WTC11 (cell line): ENCODE measurements around the gene PSG6.
"Not testable (repeated sequence)": the region's sequence is repeated elsewhere in the genome, so short reads cannot be mapped to it uniquely, and the experiment has no call there.

Experiments used
- CTCF ChIP-seq: fragments of 200-600 bp; IDR thresholded peaks from 2 replicates; pipeline ENCODE4 v1.8.0; 2022; ENCODE audit warnings: antibody characterized with exemption
- IRF2 ChIP-seq: sonication (generic); formaldehyde crosslinking; IDR thresholded peaks from 2 replicates; pipeline ENCODE4 v1.8.0; 2022; ENCODE audit warnings: low read depth, missing genetic modification reagents, borderline replicate concordance
- JUN ChIP-seq: sonication (generic); formaldehyde crosslinking; IDR thresholded peaks from 2 replicates; pipeline ENCODE4 v1.8.0; 2023; ENCODE audit warnings: mild to moderate bottlenecking, missing genetic modification reagents
- MAX ChIP-seq: sonication (generic); formaldehyde crosslinking; IDR thresholded peaks from 2 replicates; pipeline ENCODE4 v1.8.0; 2022; ENCODE audit warnings: mild to moderate bottlenecking, missing genetic modification reagents
- NFYB ChIP-seq: sonication (generic); formaldehyde crosslinking; conservative IDR thresholded peaks from 2 replicates; pipeline ENCODE4 v1.8.0; 2022; ENCODE audit warnings: low read depth, missing genetic modification reagents
- NR3C1 ChIP-seq: sonication (generic); formaldehyde crosslinking; conservative IDR thresholded peaks from 2 replicates; pipeline ENCODE4 v1.8.1; 2023; ENCODE audit warnings: low read depth, mild to moderate bottlenecking, missing genetic modification reagents
- TEAD4 ChIP-seq: sonication (generic); formaldehyde crosslinking; IDR thresholded peaks from 2 replicates; pipeline ENCODE4 v1.8.0; 2022; ENCODE audit warnings: mild to moderate bottlenecking, missing genetic modification reagents
- ZNF232 ChIP-seq: sonication (generic); formaldehyde crosslinking; IDR thresholded peaks from 2 replicates; pipeline ENCODE4 v1.8.0; 2022; ENCODE audit warnings: mild to moderate bottlenecking, missing genetic modification reagents
- TF ChIP-seq, protein P1 (sequence below): sonication (generic); formaldehyde crosslinking; IDR thresholded peaks from 2 replicates; pipeline ENCODE4 v1.8.0; 2023; ENCODE audit warnings: missing genetic modification reagents

- TF ChIP-seq CTCF; JUN (CRISPR knock-in tag); IRF2 (CRISPR knock-in tag); NFYB; NR3C1 (CRISPR knock-in tag); ZNF232 (CRISPR knock-in tag); MAX (CRISPR knock-in tag); TEAD4 (CRISPR knock-in tag): not testable (repeated sequence)
- TF ChIP-seq, protein P1, sequence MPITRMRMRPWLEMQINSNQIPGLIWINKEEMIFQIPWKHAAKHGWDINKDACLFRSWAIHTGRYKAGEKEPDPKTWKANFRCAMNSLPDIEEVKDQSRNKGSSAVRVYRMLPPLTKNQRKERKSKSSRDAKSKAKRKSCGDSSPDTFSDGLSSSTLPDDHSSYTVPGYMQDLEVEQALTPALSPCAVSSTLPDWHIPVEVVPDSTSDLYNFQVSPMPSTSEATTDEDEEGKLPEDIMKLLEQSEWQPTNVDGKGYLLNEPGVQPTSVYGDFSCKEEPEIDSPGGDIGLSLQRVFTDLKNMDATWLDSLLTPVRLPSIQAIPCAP (CRISPR knock-in tag) = not testable (repeated sequence)
These were observed 15.7 kb upstream of the PSG6 start for GRCh38 chr19:42933412-42933811.
